BJ (cell line): ENCODE data around the gene ANKRD13B. TPM values are rescaled to one million over a fixed set of nuclear protein-coding genes. Genes with fewer than 3 reads are reported as not detected.

Source experiments
- CTCF ChIA-PET: fragments of 350-600 bp; formaldehyde crosslinking; extraction: SDS; loops from one replicate; lab custom pipeline; 2021; ENCODE audit warnings: antibody characterized with exemption, inconsistent platforms; lab: Yijun Ruan, JAX
- POLR2A ChIA-PET: fragments of 300-600 bp; sonication (Branson Sonifier 250); formaldehyde crosslinking; extraction: SDS; loops from one replicate; lab custom pipeline; 2021; ENCODE audit warnings: antibody characterized with exemption; lab: Charles Lee
- DNase-seq: peaks from one replicate; pipeline ENCODE4 v3.0.0-alpha.2; 2011; ENCODE audit warnings: low read depth
- H3K27me3 ChIP-seq: 2 replicates; pipeline ENCODE4 v1.6.0; 2011; ENCODE audit warnings: low read length; ENCODE audit not compliant: control insufficient read depth, insufficient read depth
- H3K36me3 ChIP-seq: 2 replicates; pipeline ENCODE4 v1.5.1; 2011; ENCODE audit warnings: low read length; ENCODE audit not compliant: control insufficient read depth, insufficient read depth
- H3K4me3 ChIP-seq: 2 replicates; pipeline ENCODE4 v1.5.1; 2011; ENCODE audit warnings: low read depth, mild to moderate bottlenecking, control low read depth, low read length
- polyA plus RNA-seq: library from polyadenylated mRNA; depleted of rRNA; stranded (reverse); fragments of >200 nt; gene quantifications from 2 replicates; pipeline ENCODE4 v1.2.3, GENCODE V29; 2011
- TF ChIP-seq, protein P1 (sequence below): IDR thresholded peaks from 2 replicates; pipeline ENCODE4 v1.5.1; 2011; ENCODE audit warnings: low read depth, mild to moderate bottlenecking, control low read depth, inconsistent platforms, low read length, moderate library complexity; ENCODE audit not compliant: insufficient read depth

Gene ANKRD13B
- polyA plus RNA-seq, 1 experiment = 3.1 TPM

DNA sequence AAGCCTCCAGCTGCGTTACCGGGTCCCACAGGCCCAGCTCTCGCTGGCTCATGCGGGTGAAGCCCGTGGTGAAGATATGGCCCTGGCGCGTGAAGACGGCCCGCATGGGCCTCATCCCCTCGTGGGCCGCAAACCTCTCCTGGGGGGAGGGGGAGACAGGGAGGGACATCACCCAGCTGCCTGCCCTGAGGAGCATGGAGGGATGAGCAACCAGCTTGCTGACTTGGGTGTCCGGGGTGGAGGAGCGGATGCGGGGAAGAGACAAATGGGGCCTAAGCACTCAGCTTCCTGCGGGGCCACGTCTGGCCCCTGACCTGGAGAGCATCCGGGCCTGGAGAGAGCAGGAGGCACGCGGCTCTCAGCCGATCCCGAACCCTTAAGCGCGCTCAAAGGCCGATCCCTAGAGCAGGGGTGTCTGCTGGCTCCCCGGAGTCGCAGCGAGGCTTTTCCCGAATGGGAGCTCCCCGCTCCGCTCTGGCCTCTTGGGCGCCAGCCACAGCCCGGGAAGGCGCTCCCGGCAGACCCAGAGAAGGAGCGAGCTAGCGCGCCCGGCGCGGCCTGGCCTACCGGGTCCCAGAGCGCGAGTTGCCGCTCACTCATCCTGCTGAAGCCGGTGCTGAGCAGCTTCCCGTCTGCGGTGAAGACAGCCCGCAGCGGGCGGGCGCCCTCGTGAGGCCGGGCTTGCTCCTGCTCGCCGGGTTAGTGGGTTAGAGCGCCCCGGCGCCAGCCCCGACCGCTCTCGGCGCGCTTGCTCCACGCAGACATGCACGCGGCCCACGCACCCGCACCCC is 24.7 kb downstream of the ANKRD13B start:
- CTCF ChIA-PET = interaction anchor here (0.5 to 3.4 kb wide), 23 partner anchors 9 to 478 kb away, joined by 3 to 24 read pairs (median 4); partner anchors contain the start of genes ANKRD13B and SSH2
- no peak for DNase-seq
- H3K36me3 ChIP-seq = no peaks in the 10 kb centered on the region
- H3K4me3 ChIP-seq = no peak overlapping the region
- TF ChIP-seq, protein P1, sequence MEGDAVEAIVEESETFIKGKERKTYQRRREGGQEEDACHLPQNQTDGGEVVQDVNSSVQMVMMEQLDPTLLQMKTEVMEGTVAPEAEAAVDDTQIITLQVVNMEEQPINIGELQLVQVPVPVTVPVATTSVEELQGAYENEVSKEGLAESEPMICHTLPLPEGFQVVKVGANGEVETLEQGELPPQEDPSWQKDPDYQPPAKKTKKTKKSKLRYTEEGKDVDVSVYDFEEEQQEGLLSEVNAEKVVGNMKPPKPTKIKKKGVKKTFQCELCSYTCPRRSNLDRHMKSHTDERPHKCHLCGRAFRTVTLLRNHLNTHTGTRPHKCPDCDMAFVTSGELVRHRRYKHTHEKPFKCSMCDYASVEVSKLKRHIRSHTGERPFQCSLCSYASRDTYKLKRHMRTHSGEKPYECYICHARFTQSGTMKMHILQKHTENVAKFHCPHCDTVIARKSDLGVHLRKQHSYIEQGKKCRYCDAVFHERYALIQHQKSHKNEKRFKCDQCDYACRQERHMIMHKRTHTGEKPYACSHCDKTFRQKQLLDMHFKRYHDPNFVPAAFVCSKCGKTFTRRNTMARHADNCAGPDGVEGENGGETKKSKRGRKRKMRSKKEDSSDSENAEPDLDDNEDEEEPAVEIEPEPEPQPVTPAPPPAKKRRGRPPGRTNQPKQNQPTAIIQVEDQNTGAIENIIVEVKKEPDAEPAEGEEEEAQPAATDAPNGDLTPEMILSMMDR = peak; percentile 63
- H3K27me3 ChIP-seq = no peaks in the 10 kb centered on the region
- POLR2A ChIA-PET = no interaction called here

DNA sequence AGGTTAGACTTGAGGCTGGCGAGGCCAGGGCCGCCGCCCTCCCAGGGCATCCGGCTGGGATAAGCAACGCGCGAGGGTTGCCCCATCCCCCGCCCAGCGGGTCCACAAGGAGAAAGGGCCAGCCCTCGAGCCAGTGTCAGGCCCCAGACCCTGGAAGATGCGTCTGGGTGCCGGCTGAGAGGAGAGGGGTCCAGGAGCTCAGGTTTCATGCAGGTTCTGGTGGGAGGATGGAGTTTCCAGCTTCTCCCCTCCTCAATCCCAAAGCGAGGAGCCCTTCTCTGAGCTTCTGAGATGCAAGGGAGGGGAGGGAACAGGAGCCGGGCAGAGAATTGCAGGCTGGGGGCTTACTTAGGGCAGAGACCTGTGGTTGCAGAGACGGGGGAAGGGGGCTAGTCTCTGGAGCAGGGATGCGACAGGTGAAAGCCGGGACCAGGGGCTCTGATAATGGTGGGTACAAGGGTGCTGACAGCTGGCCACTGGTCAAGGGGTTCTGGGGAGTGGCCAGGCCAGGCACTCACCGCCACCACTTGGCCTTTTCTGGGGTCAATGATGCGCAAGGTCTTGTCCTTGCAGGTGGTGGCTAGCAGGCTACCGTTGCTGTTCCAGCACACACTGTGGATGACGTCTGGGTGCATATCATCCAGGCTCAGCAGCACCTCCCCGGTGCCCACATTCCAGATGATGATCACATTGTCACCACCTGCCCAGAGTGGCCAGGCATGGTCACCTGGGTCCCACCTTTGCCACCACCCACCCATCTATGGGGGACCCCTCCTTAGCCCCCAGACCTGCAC is 25.5 kb downstream of the ANKRD13B start:
- no peak for DNase-seq
- TF ChIP-seq, protein P1 = no peak
- no peaks in the 10 kb centered on the region for H3K27me3 ChIP-seq
- POLR2A ChIA-PET = no interaction called here
- no peak overlapping the region for H3K4me3 ChIP-seq
- CTCF ChIA-PET = interaction anchor here (0.5 to 3.4 kb wide), 21 partner anchors 9 to 477 kb away, joined by 3 to 24 read pairs (median 4); partner anchors contain the start of genes ANKRD13B and SSH2
- no peaks in the 10 kb centered on the region for H3K36me3 ChIP-seq

DNA sequence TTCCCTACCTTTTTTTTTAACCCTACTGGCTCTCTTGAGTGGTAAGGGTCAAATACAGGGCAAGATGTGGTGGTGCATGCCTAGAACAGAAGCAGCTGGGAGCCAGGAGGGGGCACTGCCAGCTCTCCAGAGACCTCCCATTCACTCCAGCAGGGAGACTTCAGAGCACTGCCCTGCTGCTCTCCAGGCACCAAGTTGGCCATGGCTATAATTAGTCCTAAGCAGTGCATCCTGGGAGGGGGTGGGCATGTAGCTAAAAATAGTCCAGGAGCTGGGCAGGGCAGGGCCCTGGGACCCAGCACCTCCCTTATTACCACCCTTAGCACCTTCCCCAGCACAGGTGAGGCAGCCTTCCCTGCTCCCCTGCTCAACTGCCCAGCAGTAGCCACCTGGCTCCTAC is 26.3 kb downstream of the ANKRD13B start:
- TF ChIP-seq, protein P1 = peak; percentile 40
- H3K27me3 ChIP-seq = no peaks in the 10 kb centered on the region
- no peak overlapping the region for H3K4me3 ChIP-seq
- POLR2A ChIA-PET = no interaction called here
- CTCF ChIA-PET = interaction anchor here (0.7 to 3.4 kb wide), 8 partner anchors 10 to 312 kb away, joined by 3 to 24 read pairs (median 6); no protein-coding TSS in a partner anchor
- DNase-seq = no peak
- no peaks in the 10 kb centered on the region for H3K36me3 ChIP-seq

DNA sequence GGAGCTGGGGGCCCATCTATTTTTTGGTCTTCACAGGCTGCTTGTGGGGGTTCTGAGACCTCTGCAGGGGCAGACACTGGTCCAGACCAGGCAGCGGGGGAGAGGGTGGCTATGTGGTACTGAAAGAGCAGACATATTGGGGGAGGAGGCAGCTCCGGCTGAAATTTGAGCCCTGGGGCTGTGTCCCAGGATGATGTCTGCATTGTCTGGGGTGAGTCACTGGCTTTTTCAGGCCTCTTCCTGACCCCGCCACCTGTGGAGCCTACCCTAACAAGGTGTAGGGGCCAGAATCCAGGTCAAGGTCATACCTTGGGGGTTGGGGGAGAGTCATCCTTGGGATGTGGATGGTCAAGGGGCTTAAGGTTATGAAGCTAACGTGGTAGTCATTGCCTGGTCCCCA is 27.3 kb downstream of the ANKRD13B start:
- TF ChIP-seq, protein P1 = no peak
- H3K36me3 ChIP-seq = no peaks in the 10 kb centered on the region
- no peaks in the 10 kb centered on the region for H3K27me3 ChIP-seq
- ChIA-PET CTCF (interaction anchor here (0.6 to 1.9 kb wide), 4 partner anchors 23 to 311 kb away, joined by 3 to 9 read pairs (median 4); no protein-coding TSS in a partner anchor), POLR2A (no interaction called here)
- no peak overlapping the region for H3K4me3 ChIP-seq
- no peak for DNase-seq
